ENCODE measurements around the gene CATSPERE.

CATSPERE gene

GRCh38 chr1:244590670-244591069, 129.6 kb downstream of the CATSPERE start:
- ATAC-seq, result no peak
- TF ChIP-seq ZNF8 (CRISPR knock-in tag; IDR thresholded peaks at IDR 0.05) (peak; percentile 93), CREB5 (CRISPR knock-in tag; IDR thresholded peaks at IDR 0.05; ENCODE audit: low read depth) (no peak), CSRNP3 (CRISPR knock-in tag; IDR thresholded peaks at IDR 0.05) (no peak), TOX (CRISPR knock-in tag; IDR thresholded peaks at IDR 0.05; ENCODE audit: borderline replicate concordance) (no peak), TSHZ2 (CRISPR knock-in tag; IDR thresholded peaks at IDR 0.05) (no peak), TCF4 (CRISPR knock-in tag; IDR thresholded peaks at IDR 0.05; ENCODE audit: borderline replicate concordance) (no peak), PATZ1 (CRISPR knock-in tag; IDR thresholded peaks at IDR 0.05; ENCODE audit: borderline replicate concordance) (no peak), ZFP3 (CRISPR knock-in tag; IDR thresholded peaks at IDR 0.05) (no peak)

GRCh38 chr1:244598611-244599010, 137.5 kb downstream of the CATSPERE start:
- TF ChIP-seq TOX (CRISPR knock-in tag; IDR thresholded peaks at IDR 0.05; ENCODE audit: borderline replicate concordance), result no peak
- no peak for TF ChIP-seq BACH2 (CRISPR knock-in tag; IDR thresholded peaks at IDR 0.05; ENCODE audit: borderline replicate concordance)
- TF ChIP-seq ZNF70 (CRISPR knock-in tag; IDR thresholded peaks at IDR 0.05), result no peak
- no peak for TF ChIP-seq SNAI2 (CRISPR knock-in tag; IDR thresholded peaks at IDR 0.05)
- TF ChIP-seq ZFP30 (CRISPR knock-in tag; IDR thresholded peaks at IDR 0.05), result no peak
- no peak for TF ChIP-seq ZFP3 (CRISPR knock-in tag; IDR thresholded peaks at IDR 0.05)
- TF ChIP-seq ZC3H10 (CRISPR knock-in tag; IDR thresholded peaks at IDR 0.05), result no peak
- TF ChIP-seq GLIS3 (CRISPR knock-in tag; IDR thresholded peaks at IDR 0.05), result no peak
- TF ChIP-seq CSDC2 (CRISPR knock-in tag; IDR thresholded peaks at IDR 0.05), result no peak
- no peak for TF ChIP-seq CSRNP3 (CRISPR knock-in tag; IDR thresholded peaks at IDR 0.05)
- no peak for TF ChIP-seq ZNF8 (CRISPR knock-in tag; IDR thresholded peaks at IDR 0.05)
- no peak for TF ChIP-seq OSR1 (CRISPR knock-in tag; IDR thresholded peaks at IDR 0.05)
- no peak for TF ChIP-seq PPARA (CRISPR knock-in tag; IDR thresholded peaks at IDR 0.05; ENCODE audit: borderline replicate concordance)
- TF ChIP-seq RARB (CRISPR knock-in tag; IDR thresholded peaks at IDR 0.05), result no peak
- no peak for TF ChIP-seq POU6F1 (CRISPR knock-in tag; IDR thresholded peaks at IDR 0.05; ENCODE audit: borderline replicate concordance, low read depth)
- no peak for TF ChIP-seq ARNTL (CRISPR knock-in tag; IDR thresholded peaks at IDR 0.05; ENCODE audit: borderline replicate concordance, low read depth)
- no peak for TF ChIP-seq ISL1 (CRISPR knock-in tag; IDR thresholded peaks at IDR 0.05)
- TF ChIP-seq CREB5 (CRISPR knock-in tag; IDR thresholded peaks at IDR 0.05; ENCODE audit: low read depth), result no peak
- no peak for TF ChIP-seq PATZ1 (CRISPR knock-in tag; IDR thresholded peaks at IDR 0.05; ENCODE audit: borderline replicate concordance)
- TF ChIP-seq ZNF565 (CRISPR knock-in tag; conservative IDR thresholded peaks at IDR 0.05; ENCODE audit: low read depth), result no peak
- ATAC-seq, result no peak

Data from SK-N-SH treated with all-trans-retinoic acid at 6 μM for 48 hours (cell line).